Tibial artery (tissue), 4 donors: Measurements from ENCODE around the gene CAB39.

Experiments
- DNase-seq, 2 donors: peaks; one replicate each; pipeline ENCODE4 v3.0.0-alpha.2; 2019
- H3K27ac ChIP-seq, 2 donors: fragments of 200-600 bp; sonication (generic) in 1 of 2; 1 replicate in 1 of 2; 2 replicates in 1 of 2; pipeline ENCODE4 v1.5.1; 2018 to 2019; ENCODE audit warnings: mild to moderate bottlenecking in 1 of 2
- H3K27me3 ChIP-seq, 2 donors: fragments of 200-600 bp; sonication (generic) in 1 of 2; one replicate each; pipeline versions ENCODE4 v1.5.1 to v1.6.0; 2016 to 2019
- H3K36me3 ChIP-seq, 3 donors: fragments of 200-600 bp; sonication (generic) in 2 of 3; one replicate each; pipeline ENCODE4 v1.5.1; 2016 to 2019; ENCODE audit warnings: mild to moderate bottlenecking in 2 of 3
- H3K4me1 ChIP-seq, 4 donors: fragments of 200-600 bp; sonication (generic) in 2 of 4; 1 replicate in 3 of 4; 2 replicates in 1 of 4; pipeline ENCODE4 v1.5.1; 2016 to 2019
- H3K4me3 ChIP-seq, 2 donors: fragments of 200-600 bp; sonication (generic) in 1 of 2; 1 replicate in 1 of 2; 2 replicates in 1 of 2; pipeline ENCODE4 v1.5.1; 2018 to 2019; ENCODE audit warnings: mild to moderate bottlenecking in 2 of 2
- H3K9me3 ChIP-seq, 3 donors: fragments of 200-600 bp; sonication (generic) in 1 of 3; one replicate each; pipeline ENCODE4 v1.5.1; 2016 to 2019
- CTCF ChIP-seq, 2 experiments: fragments of 200-600 bp in 1 of 2; fragments of 450-650 bp in 1 of 2; IDR thresholded peaks; one replicate each; pipeline ENCODE4 v1.5.1; 2017 to 2019; ENCODE audit warnings: antibody characterized with exemption in 2 of 2, mild to moderate bottlenecking in 1 of 2, moderate library complexity in 1 of 2
- intact Hi-C: fragments of 100-400 bp; cut with DNase I; formaldehyde crosslinking; loops from one replicate; pipeline ENCODE4 v1.15.0; 2023; ENCODE audit warnings: low total_unique reads

The CAB39 gene

GRCh38 chr2:230812033-230812432, 99.4 kb downstream of the CAB39 start:
- Histone ChIP-seq H3K36me3 (peaks cover 20 to 59% (median 38%) of the 10 kb centered on the region in 3 donors), H3K27ac (no peak overlapping the region)
- intact Hi-C loops = no loop called here

GRCh38 chr2:230814616-230815015, 102.0 kb downstream of the CAB39 start:
- Histone ChIP-seq H3K4me1 (no peaks in the 10 kb centered on the region), H3K27me3 (no peaks in the 10 kb centered on the region), H3K36me3 (peaks cover 29 to 77% (median 57%) of the 10 kb centered on the region in 3 donors), H3K9me3 (no peaks in the 10 kb centered on the region), H3K4me3 (no peak overlapping the region), H3K27ac (no peak overlapping the region)
- peak in 1 of 2 experiments; percentile 8 for TF ChIP-seq CTCF (IDR thresholded peaks at IDR 0.05)
- intact Hi-C loops = no loop called here
- no peak for DNase-seq

More at GRCh38 chr2:230812033-230812432, 99.4 kb downstream of the CAB39 start:
- no peaks in the 10 kb centered on the region for H3K4me1 ChIP-seq
- TF ChIP-seq CTCF (IDR thresholded peaks at IDR 0.05) = no peak
- H3K4me3 ChIP-seq = no peak overlapping the region
- H3K9me3 ChIP-seq = no peaks in the 10 kb centered on the region
- no peak for DNase-seq
- no peaks in the 10 kb centered on the region for H3K27me3 ChIP-seq

- H3K4me1 ChIP-seq = no peaks in the 10 kb centered on the region
- no peaks in the 10 kb centered on the region for H3K27me3 ChIP-seq
- H3K27ac ChIP-seq = no peak overlapping the region
- intact Hi-C loops = no loop called here
- H3K4me3 ChIP-seq = no peak overlapping the region
- H3K9me3 ChIP-seq = no peaks in the 10 kb centered on the region
- no peak for TF ChIP-seq CTCF (IDR thresholded peaks at IDR 0.05)
- no peak for DNase-seq
- peaks cover 29 to 77% (median 57%) of the 10 kb centered on the region in 3 donors for H3K36me3 ChIP-seq
These were observed 102.4 kb downstream of the CAB39 start for GRCh38 chr2:230815088-230815487.

GRCh38 chr2:230816735-230817134, 104.1 kb downstream of the CAB39 start:
- intact Hi-C loops = no loop called here
- no peak for TF ChIP-seq CTCF (IDR thresholded peaks at IDR 0.05)
- no peak overlapping the region for H3K4me3 ChIP-seq
- H3K27ac ChIP-seq = no peak overlapping the region
- H3K36me3 ChIP-seq = peaks cover 15 to 67% (median 46%) of the 10 kb centered on the region in 3 donors
- no peaks in the 10 kb centered on the region for H3K4me1 ChIP-seq
- H3K9me3 ChIP-seq = no peaks in the 10 kb centered on the region
- no peaks in the 10 kb centered on the region for H3K27me3 ChIP-seq
- DNase-seq = peak in 1 of 2 donors; percentile 65

GRCh38 chr2:230819433-230819832, 106.8 kb downstream of the CAB39 start:
- peaks cover 9 to 55% (median 36%) of the 10 kb centered on the region in 3 donors for H3K36me3 ChIP-seq

More at GRCh38 chr2:230819433-230819832, 106.8 kb downstream of the CAB39 start:
- H3K4me3 ChIP-seq = no peak overlapping the region
- H3K27me3 ChIP-seq = no peaks in the 10 kb centered on the region
- no peak overlapping the region for H3K27ac ChIP-seq
- no peaks in the 10 kb centered on the region for H3K9me3 ChIP-seq
- TF ChIP-seq CTCF (IDR thresholded peaks at IDR 0.05) = no peak
- peaks cover 0 to 3% (median 0%) of the 10 kb centered on the region in 4 donors for H3K4me1 ChIP-seq
- intact Hi-C loops = no loop called here
- DNase-seq = no peak
